ENCODE data around the gene IFNGR1. TPM values are rescaled to one million over a fixed set of nuclear protein-coding genes. Genes with fewer than 3 reads are reported as not detected.

IFNGR1 gene
- total and polyA plus RNA-seq, 2 experiments from 2014 or later: 22.8 to 23.2 TPM

- Histone ChIP-seq H3F3A (replicated peaks; ENCODE audit: low read depth) (no peaks in the 10 kb centered on the region), H4K20me1 (replicated peaks; ENCODE audit: insufficient read depth) (no peaks in the 10 kb centered on the region), H3K4me1 (ENCODE audit: insufficient read depth) (peaks cover 2% of the 10 kb centered on the region; the same call in 1 of the 2 replicates), H3K4me2 (no peak overlapping the region), H3K4me3 (no peak overlapping the region), H3K27ac (ENCODE audit: low read depth) (no peak overlapping the region), H2AFZ (no peak overlapping the region), H3K9me2 (ENCODE audit: insufficient read depth) (no peaks in the 10 kb centered on the region; the same call in none of the 2 replicates), H3K36me3 (ENCODE audit: insufficient read depth) (no peaks in the 10 kb centered on the region), H3K79me2 (replicated peaks; ENCODE audit: insufficient read depth) (no peaks in the 10 kb centered on the region), H3K27me3 (ENCODE audit: insufficient read depth) (no peaks in the 10 kb centered on the region)
- Mint-ChIP-seq H3K4me3 (no peak overlapping the region), H3K27me3 (ENCODE audit: insufficient read depth, low read depth, poor library complexity) (no peaks in the 10 kb centered on the region), H3K4me1 (peaks cover 3% of the 10 kb centered on the region), H3K9me3 (no peaks in the 10 kb centered on the region), H3K27ac (no peak overlapping the region), H3K36me3 (ENCODE audit: low read depth) (no peaks in the 10 kb centered on the region; the same call in 2 of the 3 replicates)
- no peak for DNase-seq (ENCODE audit: low spot score)
- no peak for ATAC-seq
- no peak for TF ChIP-seq CREB1 (CRISPR knock-in tag; IDR thresholded peaks at IDR 0.05; ENCODE audit: low read depth)
- TF ChIP-seq ZNF114 (CRISPR knock-in tag; IDR thresholded peaks at IDR 0.05): no peak
- no peak for TF ChIP-seq ETS1 (IDR thresholded peaks at IDR 0.05)
- no peak for TF ChIP-seq JUNB (IDR thresholded peaks at IDR 0.05; ENCODE audit: unreplicated experiment)
- TF ChIP-seq CTCF (conservative IDR thresholded peaks at IDR 0.05; ENCODE audit: low read depth in 2 of 2): no peak
- no peak for TF ChIP-seq NANOG (IDR thresholded peaks at IDR 0.05; ENCODE audit: borderline replicate concordance)
- no peak for TF ChIP-seq ZNF462 (CRISPR knock-in tag; IDR thresholded peaks at IDR 0.05)
- no peak for TF ChIP-seq EZH2 (IDR thresholded peaks at IDR 0.05; ENCODE audit: low read depth, unreplicated experiment)
- no peak for TF ChIP-seq STAT1 (IDR thresholded peaks at IDR 0.05; ENCODE audit: unreplicated experiment)
- no peak for TF ChIP-seq ZNF331 (CRISPR knock-in tag; IDR thresholded peaks at IDR 0.05; ENCODE audit: low read depth)
These were observed 5.6 kb upstream of the IFNGR1 start for GRCh38 chr6:137224799-137225198.
